GM12878 (cell line): ENCODE data around the gene GNAI2. TPM values are rescaled to one million over a fixed set of nuclear protein-coding genes. Genes with fewer than 3 reads are reported as not detected.

Experiments used
- CEBPB ChIP-seq, 2 experiments: fragments of 150-350 bp in 1 of 2; IDR thresholded peaks; 2 replicates each; pipeline ENCODE4 v1.6.1; 2012 to 2014; ENCODE audit warnings: low read depth in 2 of 2, low read length in 2 of 2, borderline replicate concordance in 1 of 2, inconsistent platforms in 1 of 2
- CTCF ChIP-seq, 3 experiments: IDR thresholded peaks in 2 of 3; conservative IDR thresholded peaks in 1 of 3; 2 replicates each; pipeline ENCODE4 v1.5.1; 2011; ENCODE audit warnings: low read depth in 3 of 3, low read length in 3 of 3, mild to moderate bottlenecking in 3 of 3, control low read depth in 2 of 3, moderate library complexity in 2 of 3, inconsistent platforms in 1 of 3, mixed read lengths in 1 of 3; ENCODE audit not compliant: control insufficient read depth in 2 of 3, insufficient read depth in 1 of 3; ENCODE audit errors: extremely low read depth in 1 of 3
- DPF2 ChIP-seq: fragments of 450-650 bp; IDR thresholded peaks from 2 replicates; pipeline ENCODE4 v1.6.1; 2017; ENCODE audit warnings: mild to moderate bottlenecking
- E2F4 ChIP-seq: IDR thresholded peaks from 2 replicates; pipeline ENCODE4 v1.6.1; 2012; ENCODE audit warnings: low read depth, low read length, improper control_type of control experiment
- E4F1 ChIP-seq: fragments of 450-650 bp; IDR thresholded peaks from 2 replicates; pipeline ENCODE4 v1.6.1; 2018; ENCODE audit warnings: borderline replicate concordance, mild to moderate bottlenecking; ENCODE audit not compliant: partially characterized antibody
- EZH2 ChIP-seq: IDR thresholded peaks from 2 replicates; pipeline ENCODE4 v1.6.1; 2012; ENCODE audit warnings: low read depth, mild to moderate bottlenecking, control low read depth, inconsistent platforms, low read length, borderline replicate concordance; ENCODE audit not compliant: control insufficient read depth
- FOXK2 ChIP-seq: fragments of 450-650 bp; IDR thresholded peaks from 2 replicates; pipeline ENCODE4 v1.6.1; 2017; ENCODE audit warnings: mild to moderate bottlenecking, moderate library complexity
- HSF1 ChIP-seq: fragments of 150-350 bp; IDR thresholded peaks from 2 replicates; pipeline ENCODE4 v1.6.1; 2014; ENCODE audit warnings: mild to moderate bottlenecking, low read depth, low read length
- IRF3 ChIP-seq: fragments of 450-650 bp; IDR thresholded peaks from 2 replicates; pipeline ENCODE4 v1.6.1; 2014; ENCODE audit warnings: mild to moderate bottlenecking
- MTA3 ChIP-seq: IDR thresholded peaks from 2 replicates; pipeline ENCODE4 v1.6.1; 2012; ENCODE audit warnings: low read length, inconsistent platforms, borderline replicate concordance
- MYC ChIP-seq: IDR thresholded peaks from 2 replicates; pipeline ENCODE4 v1.6.1; 2011; ENCODE audit warnings: mild to moderate bottlenecking, low read length, moderate library complexity, inconsistent platforms; ENCODE audit not compliant: insufficient read depth, insufficient replicate concordance, insufficient read length, severe bottlenecking
- NFXL1 ChIP-seq: fragments of 450-650 bp; IDR thresholded peaks from 2 replicates; pipeline ENCODE4 v1.6.1; 2017; ENCODE audit warnings: antibody characterized with exemption, mild to moderate bottlenecking, borderline replicate concordance
- POLR2AphosphoS5 ChIP-seq: IDR thresholded peaks from 2 replicates; pipeline ENCODE4 v1.6.1; 2011; ENCODE audit warnings: mild to moderate bottlenecking, low read length, inconsistent platforms
- POU2F2 ChIP-seq: IDR thresholded peaks from 3 replicates; pipeline ENCODE4 v1.6.1; 2011; ENCODE audit warnings: low read depth, mild to moderate bottlenecking, low read length, borderline replicate concordance
- RBBP5 ChIP-seq: fragments of 200-600 bp; sonication (generic); conservative IDR thresholded peaks from 2 replicates; pipeline ENCODE4 v1.6.1; 2016
- RCOR1 ChIP-seq: conservative IDR thresholded peaks from 2 replicates; pipeline ENCODE4 v1.6.1; 2012; ENCODE audit warnings: low read depth, low read length, improper control_type of control experiment
- SMAD1 ChIP-seq: fragments of 450-650 bp; IDR thresholded peaks from 2 replicates; pipeline ENCODE4 v1.6.1; 2018; ENCODE audit warnings: mild to moderate bottlenecking, low read depth; ENCODE audit not compliant: partially characterized antibody
- SMARCA5 ChIP-seq: fragments of 450-650 bp; IDR thresholded peaks from 2 replicates; pipeline ENCODE4 v1.6.1; 2017; ENCODE audit warnings: mild to moderate bottlenecking
- SREBF1 ChIP-seq: IDR thresholded peaks from 2 replicates; pipeline ENCODE4 v1.6.1; 2012; ENCODE audit warnings: mild to moderate bottlenecking, low read length
- TAF1 ChIP-seq: IDR thresholded peaks from 2 replicates; pipeline ENCODE4 v1.6.1; 2011; ENCODE audit warnings: mild to moderate bottlenecking, low read depth, low read length, borderline replicate concordance
- TCF7 ChIP-seq: IDR thresholded peaks from 2 replicates; pipeline ENCODE4 v1.6.1; 2014; ENCODE audit warnings: antibody characterized with exemption, borderline replicate concordance
- WRNIP1 ChIP-seq: IDR thresholded peaks from 2 replicates; pipeline ENCODE4 v1.6.1; 2011; ENCODE audit warnings: low read depth, low read length, improper control_type of control experiment, borderline replicate concordance
- ZNF622 ChIP-seq: fragments of 450-650 bp; IDR thresholded peaks from 2 replicates; pipeline ENCODE4 v1.6.1; 2017; ENCODE audit warnings: mild to moderate bottlenecking, inconsistent platforms
- polyA plus RNA-seq, 11 experiments: library from polyadenylated mRNA; depleted of rRNA in 4 of 11; unstranded in 6 of 11; stranded (reverse) in 5 of 11; fragments of >200 nt; fragmentation: Nextera tagmentation in 4 of 11; fragmentation: Illumina TruSeq in 1 of 11; extraction: Ambion mirVana in 4 of 11; extraction: Trizol in 1 of 11; gene quantifications; 1 replicate in 1 of 11; 2 replicates in 10 of 11; pipeline versions ENCODE4 v1.2.1 to v1.2.3, GENCODE V29; 2011 to 2016; ENCODE audit warnings: inconsistent platforms in 2 of 11, missing spikeins in 2 of 11, low read depth in 1 of 11
- total RNA-seq, 4 experiments: library from RNA; depleted of rRNA in 3 of 4; stranded (reverse); fragments of >200 nt in 3 of 4; fragmentation: Illumina TruSeq in 1 of 4; extraction: Trizol in 1 of 4; gene quantifications; 2 replicates each; pipeline versions ENCODE4 v1.2.1 to v1.2.3, GENCODE V29; 2013 to 2021

Gene GNAI2
- total and polyA plus RNA-seq, 10 of the 15 experiments (the other 5 are each of a cell fraction or from before 2014, with no cell fraction given): 5.0 to 346 (median 237) TPM

- TF ChIP-seq CTCF (IDR thresholded peaks at IDR 0.05 in 2 of 3, conservative IDR thresholded peaks at IDR 0.05 in 1 of 3; ENCODE audit: control insufficient read depth in 2 of 3, extremely low read depth in 1 of 3, insufficient read depth in 1 of 3, low read depth in 3 of 3, low read length in 3 of 3): peak; percentile 96 to 99 (median 98)
- TF ChIP-seq WRNIP1: no peak
- no peak for TF ChIP-seq RBBP5
- no peak for TF ChIP-seq E4F1
- TF ChIP-seq E2F4: no peak
- TF ChIP-seq SMARCA5: peak; percentile 75
- TF ChIP-seq RCOR1: no peak
- no peak for TF ChIP-seq IRF3
- no peak for TF ChIP-seq ZNF622
- TF ChIP-seq CEBPB (IDR thresholded peaks at IDR 0.05; ENCODE audit: borderline replicate concordance in 1 of 2, low read depth in 2 of 2, low read length in 2 of 2): no peak
- TF ChIP-seq MYC: no peak
- no peak for TF ChIP-seq POLR2AphosphoS5
- 0 out of 2 replicates have a peak, but pooled peaks have one; percentile 19 for TF ChIP-seq TAF1
- TF ChIP-seq SREBF1: no peak
- TF ChIP-seq HSF1: no peak
- peak; percentile 68 for TF ChIP-seq DPF2
- no peak for TF ChIP-seq TCF7
- TF ChIP-seq POU2F2: peak; percentile 41; the same call in 1 of the 3 replicates
- no peak for TF ChIP-seq EZH2
- no peak for TF ChIP-seq SMAD1
- TF ChIP-seq FOXK2: no peak
- TF ChIP-seq MTA3: no peak
- no peak for TF ChIP-seq NFXL1
Measured at GRCh38 chr3:50245831-50246516, 10.0 kb downstream of the GNAI2 start (continued).
